Spleen (tissue), 11 donors: ENCODE data around the gene PXMP2. TPM values are rescaled to one million over a fixed set of nuclear protein-coding genes. Genes with fewer than 3 reads are reported as not detected.

Experiments used
- DNase-seq: peaks from one replicate; pipeline ENCODE4 v3.0.0-alpha.2; 2020
- H3K27ac ChIP-seq, 8 donors: fragments of 200-600 bp; sonication (generic) in 7 of 8; 1 replicate in 4 of 8; 2 replicates in 4 of 8; pipeline versions ENCODE4 v1.5.0 to v1.8.0; 2016 to 2021; ENCODE audit warnings: inconsistent platforms in 4 of 8, mild to moderate bottlenecking in 4 of 8, moderate library complexity in 1 of 8
- H3K27me3 ChIP-seq, 7 donors: fragments of 200-600 bp; sonication (generic) in 6 of 7; replicated peaks in 1 of 7; 1 replicate in 4 of 7; 2 replicates in 3 of 7; pipeline versions ENCODE4 v1.5.0 to v1.8.0; 2016 to 2021; ENCODE audit warnings: inconsistent platforms in 3 of 7, mild to moderate bottlenecking in 1 of 7
- H3K36me3 ChIP-seq, 6 donors: fragments of 200-600 bp; sonication (generic) in 5 of 6; 1 replicate in 4 of 6; 2 replicates in 2 of 6; pipeline versions ENCODE4 v1.5.0 to v1.8.0; 2016 to 2021; ENCODE audit warnings: inconsistent platforms in 2 of 6
- H3K4me1 ChIP-seq, 6 donors: fragments of 200-600 bp; sonication (generic) in 5 of 6; 1 replicate in 3 of 6; 2 replicates in 3 of 6; pipeline versions ENCODE4 v1.5.0 to v1.8.0; 2016 to 2021; ENCODE audit warnings: inconsistent platforms in 3 of 6
- H3K4me3 ChIP-seq, 8 donors: fragments of 200-600 bp; sonication (generic) in 7 of 8; 1 replicate in 4 of 8; 2 replicates in 4 of 8; pipeline versions ENCODE4 v1.5.0 to v1.8.0; 2016 to 2021; ENCODE audit warnings: inconsistent platforms in 4 of 8, mild to moderate bottlenecking in 4 of 8, moderate library complexity in 2 of 8
- H3K9me3 ChIP-seq, 8 donors: fragments of 200-600 bp; sonication (generic) in 7 of 8; 1 replicate in 4 of 8; 2 replicates in 4 of 8; pipeline versions ENCODE4 v1.5.0 to v1.8.0; 2016 to 2021; ENCODE audit warnings: inconsistent platforms in 4 of 8
- POLR2A ChIP-seq, 3 donors: fragments of 450-650 bp; IDR thresholded peaks; one replicate each; pipeline ENCODE4 v1.5.1; 2017; ENCODE audit warnings: antibody characterized with exemption in 3 of 3, mild to moderate bottlenecking in 1 of 3
- POLR2AphosphoS5 ChIP-seq, 3 donors: sonication (generic); formaldehyde crosslinking; IDR thresholded peaks; one replicate each; pipeline ENCODE4 v1.5.1; 2017; ENCODE audit warnings: antibody characterized with exemption in 3 of 3
- WGBS, 5 donors: extraction: QIAGEN DNeasy Blood & Tissue Kit in 3 of 5; methylation state at CpG; one replicate each; pipeline versions ENCODE4 v1.1.5 to v1.1.7; 2013 to 2018; 5-methylcytosine and 5-hydroxymethylcytosine counted together
- intact Hi-C: fragments of 100-400 bp; cut with DNase I; formaldehyde crosslinking; loops from one replicate; pipeline ENCODE4 v1.15.0; 2023; ENCODE audit warnings: low total_unique reads
- polyA plus RNA-seq, 3 donors: library from polyadenylated mRNA; stranded (reverse); fragments of 200-250 nt; gene quantifications; one replicate each; pipeline ENCODE4 v1.2.1, GENCODE V29; 2013
- total RNA-seq, 7 donors: library from RNA; depleted of rRNA in 3 of 7; stranded (reverse); fragments of >200 nt in 3 of 7; fragmentation: NEBNext Ultra II Directional in 4 of 7; extraction: Animal tissue kit (Norgen Biotek cat#: 25700) in 4 of 7; gene quantifications; one replicate each; pipeline versions ENCODE4 v1.1.0 to v1.2.1, GENCODE V29; 2016 to 2021
- TF ChIP-seq, protein P1 (sequence below), 11 experiments: fragments of 200-600 bp in 7 of 11; fragments of 450-650 bp in 4 of 11; sonication (generic) in 4 of 11; IDR thresholded peaks in 8 of 11; conservative IDR thresholded peaks in 3 of 11; 1 replicate in 7 of 11; 2 replicates in 4 of 11; pipeline versions ENCODE4 v1.4.0 to v1.8.0; 2016 to 2021; ENCODE audit warnings: antibody characterized with exemption in 11 of 11, inconsistent platforms in 4 of 11, mild to moderate bottlenecking in 1 of 11
- donor health status: healthy with polysubstance abuse.
- donor health status: DM: no; HTN: no; CAD: no; lungs with moderate emphysema.
- donor health status: DM: no; HTN: no; CAD: no.
- donor health status: Bipolar disorder and iron deficiency.
- donor health status: healthy.
- donor health status: DM: no; HTN: no; CAD: no.
- donor health status: DM: yes; HTN: yes; CAD: no.

The PXMP2 gene
- total and polyA plus RNA-seq, 10 donors, result 3.3 to 19.6 (median 9.7) TPM

DNA sequence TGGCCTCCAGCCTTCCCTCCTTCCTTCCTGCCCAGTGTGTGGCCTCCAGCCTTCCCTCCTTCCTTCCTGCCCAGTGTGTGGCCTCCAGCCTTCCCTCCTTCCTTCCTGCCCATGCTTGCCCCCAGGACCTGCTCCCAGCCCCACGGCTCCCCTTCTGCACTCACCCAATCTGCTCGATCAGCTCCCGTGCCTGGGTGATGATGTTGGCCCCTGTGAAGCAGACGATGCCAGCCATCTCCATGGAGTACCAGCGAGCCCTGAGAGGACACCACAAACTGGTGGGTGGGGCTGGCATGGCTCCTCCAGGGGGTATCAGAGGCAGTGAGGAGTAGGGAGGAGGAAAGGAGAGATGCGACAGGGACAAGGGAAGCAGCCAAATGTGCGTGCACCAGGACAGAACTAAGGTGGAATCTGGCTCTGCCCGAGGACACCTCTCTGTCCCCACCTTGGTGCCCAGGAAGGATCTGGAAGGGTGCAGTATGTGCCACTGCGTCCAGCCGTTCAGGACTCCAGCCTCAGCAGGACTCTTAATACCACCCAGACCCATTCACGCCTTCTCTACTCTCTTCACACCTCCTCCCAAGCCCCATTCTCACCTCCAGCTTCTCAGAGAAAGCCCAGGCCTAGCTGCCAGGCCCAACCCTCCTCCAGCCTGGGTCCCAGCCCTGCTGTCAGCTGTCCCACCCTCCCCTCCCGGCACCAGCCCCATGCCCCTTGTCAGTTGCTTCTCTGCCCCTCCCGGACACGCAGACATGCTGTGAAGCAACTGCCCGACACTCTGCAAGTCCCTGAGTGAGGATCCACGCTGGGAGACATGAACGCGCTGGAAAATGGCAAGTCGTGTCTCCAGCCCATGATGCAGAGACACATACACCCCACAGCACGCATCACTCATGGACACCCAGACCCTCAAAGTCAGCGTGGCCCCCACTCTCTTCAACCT, 22.9 kb upstream of the PXMP2 start:
- H3K36me3 ChIP-seq, result peaks cover 0 to 100% (median 70%) of the 10 kb centered on the region in 6 donors
- intact Hi-C loops, result no loop called here
- WGBS, 5 donors, result 55 to 76% (median 70%) methylated on average over 19 to 21 of the region's 21 CpGs
- H3K27me3 ChIP-seq, result no peaks in the 10 kb centered on the region
- H3K9me3 ChIP-seq, result no peaks in the 10 kb centered on the region
- TF ChIP-seq, protein P1, sequence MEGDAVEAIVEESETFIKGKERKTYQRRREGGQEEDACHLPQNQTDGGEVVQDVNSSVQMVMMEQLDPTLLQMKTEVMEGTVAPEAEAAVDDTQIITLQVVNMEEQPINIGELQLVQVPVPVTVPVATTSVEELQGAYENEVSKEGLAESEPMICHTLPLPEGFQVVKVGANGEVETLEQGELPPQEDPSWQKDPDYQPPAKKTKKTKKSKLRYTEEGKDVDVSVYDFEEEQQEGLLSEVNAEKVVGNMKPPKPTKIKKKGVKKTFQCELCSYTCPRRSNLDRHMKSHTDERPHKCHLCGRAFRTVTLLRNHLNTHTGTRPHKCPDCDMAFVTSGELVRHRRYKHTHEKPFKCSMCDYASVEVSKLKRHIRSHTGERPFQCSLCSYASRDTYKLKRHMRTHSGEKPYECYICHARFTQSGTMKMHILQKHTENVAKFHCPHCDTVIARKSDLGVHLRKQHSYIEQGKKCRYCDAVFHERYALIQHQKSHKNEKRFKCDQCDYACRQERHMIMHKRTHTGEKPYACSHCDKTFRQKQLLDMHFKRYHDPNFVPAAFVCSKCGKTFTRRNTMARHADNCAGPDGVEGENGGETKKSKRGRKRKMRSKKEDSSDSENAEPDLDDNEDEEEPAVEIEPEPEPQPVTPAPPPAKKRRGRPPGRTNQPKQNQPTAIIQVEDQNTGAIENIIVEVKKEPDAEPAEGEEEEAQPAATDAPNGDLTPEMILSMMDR (IDR thresholded peaks at IDR 0.05 in 8 of 11, conservative IDR thresholded peaks at IDR 0.05 in 3 of 11), result no peak
- TF ChIP-seq POLR2AphosphoS5 (IDR thresholded peaks at IDR 0.05) (peak in 2 of 3 donors; percentile 35 to 50), POLR2A (IDR thresholded peaks at IDR 0.05) (no peak)
- H3K4me1 ChIP-seq, result peaks cover 0 to 64% (median 30%) of the 10 kb centered on the region in 6 donors
- no peak for DNase-seq
- H3K27ac ChIP-seq, result peak overlapping the region in 7 of 8 donors; percentile 1 to 75 (median 33)
- peak overlapping the region in 1 of 8 donors; percentile 27 for H3K4me3 ChIP-seq

- H3K4me1 ChIP-seq, result peaks cover 0 to 58% (median 27%) of the 10 kb centered on the region in 6 donors
- intact Hi-C loops, result no loop called here
- no peak for DNase-seq
- 86 to 94% (median 88%) methylated on average over 13 of the region's 13 CpGs for WGBS, 5 donors
- TF ChIP-seq POLR2AphosphoS5 (IDR thresholded peaks at IDR 0.05), result no peak
- TF ChIP-seq, protein P1 (IDR thresholded peaks at IDR 0.05 in 8 of 11, conservative IDR thresholded peaks at IDR 0.05 in 3 of 11), result no peak
- TF ChIP-seq POLR2A (IDR thresholded peaks at IDR 0.05), result no peak
- H3K9me3 ChIP-seq, result no peaks in the 10 kb centered on the region
- H3K27ac ChIP-seq, result peak overlapping the region in 2 of 8 donors; percentile 68 to 74
- no peaks in the 10 kb centered on the region for H3K27me3 ChIP-seq
- H3K36me3 ChIP-seq, result peaks cover 0 to 100% (median 69%) of the 10 kb centered on the region in 6 donors
- no peak overlapping the region for H3K4me3 ChIP-seq
Observed at GRCh38 chr12:132665149-132665491, 22.3 kb upstream of the PXMP2 start.

DNA sequence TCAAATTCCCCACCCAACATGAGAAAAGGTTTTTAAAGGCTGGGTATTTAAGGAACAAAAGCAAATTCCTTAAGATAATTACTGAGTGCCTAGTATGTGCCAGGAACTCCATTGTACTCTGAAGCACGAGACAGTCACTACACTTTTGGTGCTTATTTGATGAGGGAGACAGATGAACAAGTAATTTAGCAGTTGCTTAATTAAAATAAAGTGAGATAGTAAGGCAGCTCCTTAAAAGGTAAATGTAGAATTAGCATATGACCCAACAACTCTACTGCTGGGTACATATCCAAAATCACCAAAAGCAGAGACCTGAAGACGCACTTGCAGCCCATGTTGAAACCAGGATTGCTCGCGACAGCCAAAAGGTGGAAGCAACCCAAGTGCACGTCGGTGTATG, 21.6 kb upstream of the PXMP2 start:
- Histone ChIP-seq H3K4me3 (no peak overlapping the region), H3K9me3 (no peaks in the 10 kb centered on the region), H3K27ac (no peak overlapping the region), H3K36me3 (peaks cover 0 to 100% (median 65%) of the 10 kb centered on the region in 6 donors), H3K4me1 (peaks cover 0 to 51% (median 26%) of the 10 kb centered on the region in 6 donors), H3K27me3 (no peaks in the 10 kb centered on the region)
- WGBS, 5 donors, result 64 to 83% (median 79%) methylated on average over 6 of the region's 6 CpGs
- intact Hi-C loops, result no loop called here
- DNase-seq, result no peak
- no peak for TF ChIP-seq POLR2A (IDR thresholded peaks at IDR 0.05)

- peaks cover 0 to 100% (median 74%) of the 10 kb centered on the region in 6 donors for H3K36me3 ChIP-seq
- no peaks in the 10 kb centered on the region for H3K27me3 ChIP-seq
Observed at GRCh38 chr12:132668191-132669088, 18.9 kb upstream of the PXMP2 start.

More at GRCh38 chr12:132668191-132669088, 18.9 kb upstream of the PXMP2 start:
- peak; percentile 41 for DNase-seq
- no peaks in the 10 kb centered on the region for H3K9me3 ChIP-seq
- H3K4me3 ChIP-seq, result no peak overlapping the region
- peak overlapping the region in 1 of 8 donors; percentile 18 for H3K27ac ChIP-seq
- 94 to 96% (median 95%) methylated on average over 29 to 30 of the region's 30 CpGs for WGBS, 5 donors
- TF ChIP-seq, protein P1 (IDR thresholded peaks at IDR 0.05 in 8 of 11, conservative IDR thresholded peaks at IDR 0.05 in 3 of 11), result no peak
- TF ChIP-seq POLR2AphosphoS5 (IDR thresholded peaks at IDR 0.05) (no peak), POLR2A (IDR thresholded peaks at IDR 0.05) (no peak)
- peaks cover 0 to 37% (median 19%) of the 10 kb centered on the region in 6 donors for H3K4me1 ChIP-seq
- intact Hi-C loops, result no loop called here
